OCI-LY1 (cell line): ENCODE results near the gene SFXN4.
"Not testable (repeated sequence)": the region's sequence is repeated elsewhere in the genome, so short reads cannot be mapped to it uniquely, and the experiment has no call there.

Experiments
- H2AFZ ChIP-seq: fragments of 200-600 bp; sonication (generic), shearing (Covaris generic); 2 replicates; pipeline ENCODE4 v1.6.0; 2014; ENCODE audit warnings: antibody characterized with exemption, mild to moderate bottlenecking, low read length
- H3F3A ChIP-seq: fragments of 200-600 bp; sonication (generic), shearing (Covaris generic); 2 replicates; pipeline ENCODE4 v1.6.0; 2014; ENCODE audit warnings: mild to moderate bottlenecking, antibody characterized with exemption, low read length, moderate library complexity; ENCODE audit not compliant: insufficient read depth
- H3K27ac ChIP-seq: fragments of 200-600 bp; sonication (generic); 2 replicates; pipeline ENCODE4 v1.5.1; 2014; ENCODE audit warnings: low read length, mixed run types, mild to moderate bottlenecking, low read depth; ENCODE audit not compliant: poor library complexity, severe bottlenecking
- H3K27me3 ChIP-seq: fragments of 200-600 bp; sonication (generic); 2 replicates; pipeline ENCODE4 v1.6.0; 2014; ENCODE audit warnings: antibody characterized with exemption, mild to moderate bottlenecking, low read length, moderate library complexity; ENCODE audit not compliant: insufficient read depth
- H3K36me3 ChIP-seq: fragments of 200-600 bp; sonication (generic); 2 replicates; pipeline ENCODE4 v1.6.1; 2014; ENCODE audit warnings: mild to moderate bottlenecking, antibody characterized with exemption, low read length, moderate library complexity, mixed read lengths; ENCODE audit not compliant: insufficient read depth
- H3K4me1 ChIP-seq: fragments of 200-600 bp; sonication (generic); 2 replicates; pipeline ENCODE4 v1.5.1; 2014; ENCODE audit warnings: mild to moderate bottlenecking, low read length, moderate library complexity; ENCODE audit not compliant: insufficient read depth, severe bottlenecking
- H3K4me2 ChIP-seq: fragments of 200-600 bp; sonication (generic), shearing (Covaris generic); 2 replicates; pipeline ENCODE4 v1.6.1; 2014; ENCODE audit warnings: low read length
- H3K4me3 ChIP-seq: fragments of 200-600 bp; sonication (generic); 2 replicates; pipeline ENCODE4 v1.5.1; 2014; ENCODE audit warnings: low read length, low read depth, mild to moderate bottlenecking, mixed read lengths; ENCODE audit not compliant: poor library complexity, severe bottlenecking
- H3K79me2 ChIP-seq: fragments of 200-600 bp; shearing (Covaris generic); 2 replicates; pipeline ENCODE4 v1.6.1; 2016; ENCODE audit warnings: mixed run types, low read length, mixed read lengths; ENCODE audit not compliant: insufficient read depth
- H3K9ac ChIP-seq: fragments of 200-600 bp; sonication (generic), shearing (Covaris generic); 2 replicates; pipeline ENCODE4 v1.6.1; 2014; ENCODE audit warnings: mild to moderate bottlenecking, low read length, mixed read lengths
- H3K9me2 ChIP-seq: fragments of 200-600 bp; sonication (generic), shearing (Covaris generic); 2 replicates; pipeline ENCODE4 v1.6.1; 2014; ENCODE audit warnings: low read depth, mild to moderate bottlenecking, low read length, mixed read lengths
- H3K9me3 ChIP-seq: fragments of 200-600 bp; shearing (Covaris generic); 2 replicates; pipeline ENCODE4 v1.6.1; 2014; ENCODE audit warnings: low read length, mixed read lengths
- H4K20me1 ChIP-seq: fragments of 200-600 bp; sonication (generic), shearing (Covaris generic); 2 replicates; pipeline ENCODE4 v1.6.0; 2016; ENCODE audit warnings: mild to moderate bottlenecking, low read length; ENCODE audit not compliant: insufficient read depth
- CTCF ChIP-seq: fragments of 200-600 bp; sonication (generic), shearing (Covaris generic); IDR thresholded peaks from 2 replicates; pipeline ENCODE4 v1.5.1; 2017; ENCODE audit warnings: mild to moderate bottlenecking, antibody characterized with exemption, low read length, moderate library complexity, mixed read lengths
- EZH2 ChIP-seq: fragments of 200-600 bp; sonication (generic), shearing (Covaris generic); IDR thresholded peaks from 2 replicates; pipeline ENCODE4 v1.8.0; 2017; ENCODE audit warnings: borderline replicate concordance, mixed run types, mild to moderate bottlenecking, antibody characterized with exemption, low read length, moderate library complexity, mixed read lengths

Gene SFXN4

GRCh38 chr10:119190353-119190752 lies 24.8 kb upstream of the SFXN4 start:
- Histone ChIP-seq H3K4me2 (no peak overlapping the region), H3K4me1 (no peaks in the 10 kb centered on the region), H2AFZ (no peak overlapping the region), H3K27me3 (no peaks in the 10 kb centered on the region), H3F3A (no peaks in the 10 kb centered on the region), H3K9ac (no peak overlapping the region), H3K27ac (no peak overlapping the region), H3K9me2 (no peaks in the 10 kb centered on the region), H3K4me3 (no peak overlapping the region), H4K20me1 (no peaks in the 10 kb centered on the region), H3K9me3 (no peaks in the 10 kb centered on the region), H3K79me2 (no peaks in the 10 kb centered on the region), H3K36me3 (no peaks in the 10 kb centered on the region)
- TF ChIP-seq EZH2 (no peak), CTCF (no peak)

DNA sequence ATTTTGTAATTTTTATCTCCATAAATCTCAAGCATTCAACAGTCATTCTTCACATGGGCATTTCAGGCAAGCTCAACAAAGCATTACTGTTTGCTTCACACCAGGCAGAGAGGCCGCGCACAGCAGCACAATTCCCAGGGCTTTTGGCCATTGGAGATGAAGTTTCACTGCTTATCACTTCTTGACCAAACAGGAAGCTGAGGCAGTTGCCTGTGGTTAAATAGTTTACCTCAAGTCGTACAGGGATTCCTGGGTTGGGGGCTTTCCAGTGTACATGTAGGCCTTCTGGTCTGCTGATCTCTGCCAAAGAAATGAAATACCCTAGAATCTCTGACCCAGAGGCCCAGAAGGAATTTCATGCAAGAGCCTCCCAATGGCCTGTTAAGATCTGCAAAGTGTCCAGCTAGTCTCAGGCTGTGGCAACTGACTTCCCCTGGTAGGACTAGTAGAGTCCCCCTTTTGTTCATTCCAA lies 24.3 kb upstream of the SFXN4 start:
- Histone ChIP-seq H4K20me1 (no peaks in the 10 kb centered on the region), H3K9me2 (no peaks in the 10 kb centered on the region), H3K4me1 (no peaks in the 10 kb centered on the region), H3K9ac (no peak overlapping the region), H3K27ac (no peak overlapping the region), H2AFZ (no peak overlapping the region), H3K4me2 (no peak overlapping the region), H3K27me3 (no peaks in the 10 kb centered on the region), H3K79me2 (no peaks in the 10 kb centered on the region), H3F3A (no peaks in the 10 kb centered on the region), H3K36me3 (no peaks in the 10 kb centered on the region), H3K4me3 (no peak overlapping the region), H3K9me3 (no peaks in the 10 kb centered on the region)
- TF ChIP-seq EZH2 (no peak), CTCF (no peak)

- H3F3A ChIP-seq, result no peaks in the 10 kb centered on the region
- no peaks in the 10 kb centered on the region for H4K20me1 ChIP-seq
- peaks cover 6% of the 10 kb centered on the region for H3K4me1 ChIP-seq
- no peak for TF ChIP-seq CTCF
- TF ChIP-seq EZH2, result no peak
- H3K4me3 ChIP-seq, result no peak overlapping the region
- H3K9me3 ChIP-seq, result no peaks in the 10 kb centered on the region
- no peaks in the 10 kb centered on the region for H3K79me2 ChIP-seq
- H3K27me3 ChIP-seq, result no peaks in the 10 kb centered on the region
- no peak overlapping the region for H3K9ac ChIP-seq
- no peak overlapping the region for H2AFZ ChIP-seq
- no peaks in the 10 kb centered on the region for H3K9me2 ChIP-seq
- H3K27ac ChIP-seq, result no peak overlapping the region
- no peaks in the 10 kb centered on the region for H3K36me3 ChIP-seq
- no peak overlapping the region for H3K4me2 ChIP-seq
Observed at GRCh38 chr10:119183664-119184412, 18.3 kb upstream of the SFXN4 start.

DNA sequence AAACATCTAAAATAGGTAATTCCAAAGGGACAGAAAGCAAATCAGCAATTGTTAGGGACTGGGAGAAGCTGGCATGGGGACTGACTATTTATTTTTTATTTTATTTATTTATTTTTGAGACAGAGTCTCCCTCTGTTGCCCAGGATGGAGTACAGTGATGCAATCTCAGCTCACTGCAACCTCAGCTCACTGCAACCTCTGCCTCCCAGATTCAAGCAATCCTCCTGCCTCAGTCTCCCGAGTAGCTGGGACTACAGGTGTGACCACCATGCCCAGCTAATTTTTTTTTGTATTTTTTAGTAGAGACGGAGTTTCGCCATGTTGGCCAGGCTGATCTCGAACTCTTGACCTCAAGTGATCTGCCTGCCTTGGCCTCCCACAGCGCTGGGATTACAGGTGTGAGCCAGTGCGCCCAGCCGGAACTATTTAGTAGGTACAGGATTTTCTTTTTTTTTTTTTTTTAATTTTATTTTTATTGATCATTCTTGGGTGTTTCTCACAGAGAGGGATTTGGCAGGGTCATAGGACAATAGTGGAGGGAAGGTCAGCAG lies 15.4 kb upstream of the SFXN4 start:
- not testable (repeated sequence) for H3K27me3 ChIP-seq, H3F3A ChIP-seq, H3K9me2 ChIP-seq, H2AFZ ChIP-seq, H4K20me1 ChIP-seq, H3K4me2 ChIP-seq, H3K9ac ChIP-seq, H3K4me3 ChIP-seq, H3K27ac ChIP-seq, H3K9me3 ChIP-seq
- H3K36me3 ChIP-seq, result peaks cover 14% of the 10 kb centered on the region; the same call in 1 of the 2 replicates
- peaks cover 20% of the 10 kb centered on the region for H3K4me1 ChIP-seq
- peaks cover 24% of the 10 kb centered on the region for H3K79me2 ChIP-seq
